Measurements from ENCODE around the gene PPP1R12C. TPM values are rescaled to one million over a fixed set of nuclear protein-coding genes. Genes with fewer than 3 reads are reported as not detected.

PPP1R12C gene
- total RNA-seq, 1 experiment from 2014 or later = 22.3 TPM

DNA sequence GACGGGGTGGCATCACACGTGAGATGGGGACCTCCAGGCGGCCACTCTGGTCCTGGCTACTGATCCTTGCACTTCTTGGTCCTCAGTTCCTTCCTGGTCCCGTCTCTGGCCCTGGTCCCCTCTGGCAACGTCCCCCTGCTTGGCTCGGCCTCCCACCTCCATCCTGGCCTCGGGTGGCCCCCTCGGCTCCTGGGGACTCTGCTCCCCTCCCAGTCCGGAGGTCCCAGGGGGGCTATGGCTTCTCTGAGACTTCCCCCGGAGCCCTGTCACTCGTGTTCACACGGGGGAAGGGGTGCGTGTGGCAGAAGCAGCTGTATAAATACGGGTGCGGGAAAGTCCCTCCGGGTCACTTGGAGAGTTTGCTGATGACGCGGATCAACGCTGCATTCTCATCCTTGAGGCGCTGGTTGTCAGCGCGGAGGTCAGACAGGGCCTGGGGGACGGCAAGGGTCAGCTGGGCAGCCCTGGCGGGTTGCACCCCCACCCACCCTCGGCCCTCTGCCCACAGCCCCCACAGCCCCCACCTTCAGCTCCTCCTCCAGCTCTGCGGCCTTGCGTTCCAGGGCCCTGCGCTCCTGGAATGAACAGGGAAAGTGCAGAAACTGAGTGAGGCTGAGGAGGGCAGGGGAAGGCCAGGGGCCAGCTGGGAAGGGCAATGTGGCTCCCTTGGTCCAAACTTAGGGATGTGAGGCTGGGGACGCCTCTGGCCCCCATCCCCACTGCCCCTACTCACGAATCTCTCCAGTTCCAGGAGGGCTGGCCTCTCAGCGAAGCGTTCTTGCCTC is 26.1 kb downstream of the PPP1R12C start:
- DNase-seq (ENCODE audit: low read depth) = no peak

DNA sequence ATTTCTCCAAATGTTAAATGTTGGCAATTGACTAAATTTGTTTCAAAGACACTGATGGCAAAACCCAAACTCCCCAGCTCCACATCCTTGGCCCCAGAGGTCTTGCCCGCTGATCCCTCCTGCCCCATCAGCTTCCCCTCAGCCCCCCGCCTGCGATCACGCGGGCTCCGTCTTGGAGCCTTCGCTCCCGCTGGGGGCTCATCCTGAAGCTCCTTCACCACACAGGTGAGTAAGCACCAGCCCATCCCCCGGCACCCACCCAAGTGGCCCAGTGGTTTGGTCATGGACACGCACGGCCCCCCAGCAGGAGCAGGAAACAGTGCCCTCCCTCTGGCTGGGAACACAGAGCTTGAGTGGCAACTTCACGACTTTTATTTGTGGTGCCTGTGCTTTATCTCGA is 26.9 kb downstream of the PPP1R12C start:
- no peak for DNase-seq (ENCODE audit: low read depth)

DNA sequence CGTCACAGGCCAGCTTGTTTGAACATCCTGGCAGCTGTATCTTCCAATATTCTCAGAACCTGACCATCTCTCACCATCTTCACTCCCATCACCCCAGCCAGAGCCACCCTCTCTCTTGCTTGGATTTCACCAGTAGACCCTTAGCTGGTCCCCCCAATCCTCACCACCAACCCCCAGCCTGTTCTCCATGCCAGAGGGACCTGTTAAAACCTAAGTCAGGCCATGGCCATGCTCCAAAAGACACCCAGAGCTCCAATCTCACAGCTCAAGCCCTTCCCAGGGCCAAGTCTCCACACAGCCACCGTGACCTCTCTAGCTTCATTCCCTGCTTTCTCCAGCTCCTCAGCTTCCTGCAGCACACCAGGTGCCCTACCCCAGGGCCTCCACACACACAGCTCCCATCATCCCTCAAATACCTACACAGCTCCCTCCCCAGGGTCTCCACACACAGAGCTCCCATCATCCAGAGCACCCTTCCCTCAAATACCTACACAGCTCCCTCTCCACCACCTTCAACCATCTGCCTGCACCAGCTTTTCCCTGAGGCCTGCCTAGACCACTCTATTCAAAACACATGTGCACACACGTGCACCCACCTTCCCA is 28.0 kb downstream of the PPP1R12C start:
- DNase-seq (ENCODE audit: low read depth) = no peak

DNA sequence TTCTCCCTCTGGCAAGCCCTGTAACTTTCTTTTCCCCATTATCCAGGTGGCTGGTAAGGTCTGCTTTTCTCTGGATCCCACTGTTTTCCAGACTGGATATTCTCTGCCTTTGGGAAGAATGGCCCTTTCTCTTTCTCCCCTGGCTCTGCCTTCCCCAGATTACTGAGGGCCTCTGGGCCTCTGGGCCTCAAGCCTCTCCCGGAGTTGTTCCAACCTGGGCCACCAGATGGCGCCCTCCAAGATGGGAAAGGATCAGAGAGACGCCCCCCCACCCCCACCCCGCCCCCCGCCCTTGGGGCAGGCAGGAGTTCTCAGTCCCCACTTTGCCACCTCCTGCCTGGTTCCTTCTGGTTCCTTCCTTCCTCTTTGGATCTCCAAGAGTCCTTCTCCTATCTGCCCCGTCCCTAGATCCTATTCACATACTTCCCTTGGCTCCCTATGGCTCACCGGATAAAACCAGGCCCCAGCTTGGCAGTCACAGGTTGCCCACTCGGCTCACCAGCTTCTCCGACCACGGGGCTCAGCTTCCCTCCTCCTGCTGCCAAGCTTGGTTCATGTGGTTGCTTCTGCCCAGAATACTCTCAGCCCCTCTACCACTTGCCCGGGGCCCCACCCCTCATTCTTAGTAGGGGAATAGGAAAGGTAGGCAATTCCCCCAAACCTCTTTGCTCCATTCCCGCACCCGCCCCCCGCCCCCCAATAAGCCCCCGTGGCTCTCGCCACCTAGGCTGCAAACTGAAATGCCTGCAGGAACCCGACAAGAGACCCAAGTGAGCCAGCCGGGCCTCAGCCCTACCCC is 28.7 kb downstream of the PPP1R12C start:
- DNase-seq (ENCODE audit: low read depth) = peak; percentile 61

DNA sequence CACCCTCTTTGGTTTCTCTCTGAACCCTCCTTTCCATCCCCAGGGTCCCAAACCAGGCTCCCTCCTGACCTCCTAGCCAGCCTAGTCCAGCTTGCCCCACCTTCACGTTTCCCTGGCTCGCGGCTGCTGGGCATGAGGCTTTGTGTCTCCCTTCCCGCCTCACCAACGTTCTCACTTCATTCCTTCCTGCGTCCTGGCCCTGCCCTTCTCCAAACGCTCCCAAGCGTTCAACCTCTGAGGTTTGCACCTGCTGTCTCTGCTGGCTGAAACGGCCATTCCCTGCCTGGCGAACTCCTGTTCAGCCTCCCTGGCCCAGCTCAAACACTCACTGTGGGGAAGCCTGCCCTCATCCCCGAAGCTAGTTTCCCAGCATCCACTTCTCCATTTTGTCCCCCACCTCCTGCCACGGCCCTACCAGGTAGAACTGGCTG is 29.4 kb downstream of the PPP1R12C start:
- DNase-seq (ENCODE audit: low read depth) = no peak

DNA sequence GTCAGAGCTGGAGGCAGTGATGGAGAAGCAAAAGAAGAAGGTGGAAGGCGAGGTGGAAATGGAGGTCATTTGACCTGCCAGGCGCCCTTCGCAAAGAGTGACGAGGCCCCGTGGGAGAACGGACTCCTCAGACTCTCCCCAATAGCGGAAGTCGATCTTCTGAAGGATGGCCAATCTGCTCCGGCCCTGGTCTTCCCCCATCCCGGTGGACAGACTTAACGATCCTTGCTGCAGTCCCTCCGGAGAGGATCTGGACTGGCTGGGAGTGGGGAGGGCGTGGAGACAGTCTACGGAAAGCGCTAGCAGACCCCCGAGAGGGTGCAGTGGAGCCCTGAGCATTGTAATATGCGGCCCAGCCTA is 29.9 kb downstream of the PPP1R12C start:
- DNase-seq (ENCODE audit: low read depth) = no peak

DNA sequence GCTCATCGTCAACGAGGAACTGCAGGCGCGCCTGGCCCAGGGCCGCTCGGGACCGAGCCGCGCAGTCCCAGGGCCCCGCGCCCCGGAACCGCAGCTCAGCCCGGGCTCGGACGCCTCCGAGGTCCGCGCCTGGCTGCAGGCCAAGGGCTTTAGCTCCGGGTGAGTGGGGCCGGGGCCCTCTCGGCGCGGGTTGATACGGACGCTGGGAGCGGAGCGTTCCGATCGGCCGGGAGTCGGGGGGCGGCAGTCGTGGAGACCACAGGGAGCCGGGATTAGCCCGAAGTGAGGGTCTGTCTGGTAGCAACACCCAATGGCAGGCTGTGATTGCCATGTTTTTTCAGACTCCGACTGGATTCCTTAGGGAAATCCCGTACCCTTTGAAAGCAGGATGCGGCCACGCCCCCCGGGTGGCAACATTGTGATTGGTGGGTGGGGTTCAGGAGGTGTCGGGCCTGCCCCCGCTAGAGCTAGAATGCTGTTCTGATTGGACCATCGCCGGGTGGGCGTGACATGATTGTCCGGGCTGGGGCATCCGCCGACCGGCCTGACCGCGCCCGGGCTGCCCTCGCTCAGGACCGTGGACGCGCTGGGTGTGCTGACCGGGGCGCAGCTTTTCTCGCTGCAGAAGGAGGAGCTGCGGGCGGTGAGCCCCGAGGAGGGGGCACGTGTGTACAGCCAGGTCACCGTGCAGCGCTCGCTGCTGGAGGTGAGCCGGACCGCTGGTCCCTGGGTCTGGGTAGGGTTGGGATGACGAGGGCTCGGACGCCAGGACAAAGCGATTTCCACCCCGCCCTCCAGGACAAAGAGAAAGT is 30.5 kb downstream of the PPP1R12C start:
- DNase-seq (ENCODE audit: low read depth) = peak; percentile 98

DNA sequence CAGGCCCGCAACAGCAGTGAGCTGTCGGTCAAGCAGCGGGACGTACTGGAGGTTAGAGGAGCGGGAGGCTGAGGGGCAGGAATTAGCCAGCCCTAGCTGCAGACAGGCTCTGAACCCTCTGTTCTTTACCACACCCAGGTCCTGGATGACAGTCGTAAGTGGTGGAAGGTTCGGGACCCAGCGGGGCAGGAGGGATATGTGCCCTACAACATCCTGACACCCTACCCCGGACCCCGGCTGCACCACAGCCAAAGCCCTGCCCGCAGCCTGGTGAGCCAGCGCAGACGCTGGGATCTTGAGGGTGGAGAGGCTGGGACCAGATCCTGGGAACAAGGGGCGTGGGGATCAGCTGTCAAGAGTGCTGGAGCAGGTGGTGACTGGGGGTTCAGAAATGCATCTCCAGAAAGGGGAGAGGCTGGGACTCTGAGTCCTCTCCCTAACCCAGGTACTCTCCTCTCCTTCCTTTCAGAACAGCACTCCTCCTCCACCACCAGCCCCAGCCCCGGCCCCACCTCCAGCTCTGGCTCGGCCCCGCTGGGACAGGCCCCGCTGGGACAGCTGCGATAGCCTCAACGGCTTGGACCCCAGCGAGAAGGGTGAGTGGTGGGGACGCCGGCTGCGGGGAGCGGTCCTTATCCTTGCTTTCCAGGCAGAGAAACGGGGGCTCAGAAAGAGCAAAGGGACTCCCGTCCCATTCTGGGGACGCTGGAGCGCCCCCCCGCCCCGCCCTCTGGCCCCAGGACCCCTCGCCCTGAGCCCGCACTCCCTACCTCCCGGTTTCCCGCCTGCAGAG is 31.3 kb downstream of the PPP1R12C start:
- DNase-seq (ENCODE audit: low read depth) = no peak

DNA sequence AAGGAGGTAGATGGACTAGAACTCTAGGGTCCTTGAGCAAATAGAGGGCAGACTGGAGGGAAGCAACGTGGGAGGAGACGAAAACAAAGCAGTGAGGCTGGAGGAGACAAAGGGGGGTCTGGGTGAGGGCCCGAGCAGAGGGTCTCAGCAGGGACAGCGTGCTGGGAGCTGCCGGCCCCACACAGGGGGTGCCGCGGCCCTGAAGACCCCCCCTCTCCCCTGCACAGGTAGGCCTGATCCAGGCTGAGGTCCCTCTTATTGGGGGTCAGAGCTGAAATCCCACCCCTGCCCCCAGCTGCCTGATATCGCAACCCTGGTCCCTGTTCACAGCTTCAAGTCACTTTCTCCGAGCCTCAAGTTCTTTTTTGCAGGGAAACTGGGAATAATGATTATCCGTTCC is 33.0 kb downstream of the PPP1R12C start:
- no peak for DNase-seq (ENCODE audit: low read depth)

DNA sequence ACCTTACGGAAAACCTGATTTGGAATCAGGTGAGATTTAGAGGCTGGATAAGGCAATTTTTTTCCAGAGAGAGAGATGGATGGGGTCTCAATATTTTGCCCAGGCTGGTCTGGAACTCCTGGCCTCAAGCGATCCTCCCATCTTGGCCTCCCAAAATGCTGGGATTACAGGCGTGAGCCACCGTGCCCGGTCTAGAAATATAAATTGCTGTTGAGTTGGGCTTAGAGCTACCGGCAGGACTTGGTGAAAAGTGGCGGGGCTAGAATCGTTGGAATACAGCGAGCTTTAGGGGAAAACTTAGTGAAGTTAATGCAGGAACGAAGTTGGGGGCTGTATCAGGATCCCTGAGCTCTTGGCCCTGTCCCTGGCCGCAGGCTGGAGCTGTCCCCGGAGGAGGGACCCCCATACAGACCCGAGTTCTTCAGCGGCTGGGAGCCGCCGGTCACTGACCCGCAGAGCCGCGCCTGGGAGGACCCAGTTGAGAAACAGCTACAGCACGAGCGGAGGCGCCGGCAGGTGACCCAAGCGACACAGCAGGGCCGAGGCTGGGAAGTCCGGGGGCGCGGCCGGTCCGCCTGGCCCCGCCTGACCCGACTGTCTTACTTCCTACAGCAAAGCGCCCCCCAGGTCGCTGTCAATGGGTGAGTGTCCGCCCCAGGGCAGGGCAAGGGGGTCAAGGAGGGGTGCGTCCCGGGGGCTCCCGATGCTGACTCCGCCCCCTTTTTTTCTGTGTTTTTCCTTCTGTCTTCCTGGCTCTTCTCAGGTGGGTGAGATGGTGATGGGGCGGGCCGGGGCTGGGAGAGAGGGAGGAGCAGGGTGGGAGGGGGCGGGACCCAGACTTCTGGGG is 34.2 kb downstream of the PPP1R12C start:
- DNase-seq (ENCODE audit: low read depth) = no peak

DNA sequence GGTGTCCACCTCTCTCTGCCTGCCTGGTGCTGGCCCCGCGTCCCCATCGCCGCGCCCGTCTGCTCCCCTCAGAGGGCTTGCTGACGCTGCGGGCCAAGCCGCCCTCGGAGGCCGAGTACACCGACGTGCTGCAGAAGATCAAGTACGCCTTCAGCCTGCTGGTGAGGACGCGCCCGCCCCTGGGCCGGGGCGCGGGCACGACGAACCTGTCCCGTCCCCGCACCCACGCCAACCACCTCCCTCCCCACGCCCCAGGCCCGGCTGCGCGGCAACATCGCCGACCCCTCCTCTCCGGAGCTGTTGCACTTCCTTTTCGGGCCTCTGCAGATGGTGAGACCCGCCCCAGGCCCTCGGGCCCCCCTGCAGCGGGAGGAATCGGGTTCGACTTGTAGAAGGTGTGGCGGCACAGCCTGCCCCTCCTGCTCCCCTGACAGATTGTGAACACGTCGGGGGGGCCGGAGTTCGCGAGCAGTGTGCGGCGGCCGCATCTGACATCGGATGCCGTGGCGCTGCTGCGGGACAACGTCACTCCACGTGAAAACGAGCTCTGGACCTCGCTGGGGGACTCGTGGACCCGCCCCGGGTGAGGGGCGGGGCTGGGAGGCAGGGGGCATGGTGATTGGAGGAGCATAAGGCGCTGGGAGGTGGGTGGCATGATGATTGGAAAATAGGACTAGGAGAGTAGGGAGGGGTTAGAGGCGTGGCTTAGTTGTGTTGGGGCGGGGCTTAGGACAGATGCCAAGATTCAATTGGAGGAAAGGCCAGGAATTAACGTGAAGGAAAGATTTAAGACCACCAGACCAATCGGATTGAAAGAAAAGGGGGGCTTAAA is 35.2 kb downstream of the PPP1R12C start:
- peak; percentile 69 for DNase-seq (ENCODE audit: low read depth)

DNA sequence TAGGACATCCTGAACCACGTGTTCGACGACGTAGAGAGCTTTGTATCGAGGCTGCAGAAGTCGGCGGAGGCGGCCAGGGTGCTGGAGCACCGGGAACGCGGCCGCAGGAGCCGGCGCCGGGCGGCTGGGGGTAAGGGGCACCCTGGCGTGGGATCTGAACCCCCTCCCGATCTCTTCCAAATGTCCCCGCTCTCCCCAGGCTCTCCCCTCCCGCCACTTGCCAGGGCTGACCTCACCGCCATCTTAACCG is 35.7 kb downstream of the PPP1R12C start:
- DNase-seq (ENCODE audit: low read depth) = no peak

DNA sequence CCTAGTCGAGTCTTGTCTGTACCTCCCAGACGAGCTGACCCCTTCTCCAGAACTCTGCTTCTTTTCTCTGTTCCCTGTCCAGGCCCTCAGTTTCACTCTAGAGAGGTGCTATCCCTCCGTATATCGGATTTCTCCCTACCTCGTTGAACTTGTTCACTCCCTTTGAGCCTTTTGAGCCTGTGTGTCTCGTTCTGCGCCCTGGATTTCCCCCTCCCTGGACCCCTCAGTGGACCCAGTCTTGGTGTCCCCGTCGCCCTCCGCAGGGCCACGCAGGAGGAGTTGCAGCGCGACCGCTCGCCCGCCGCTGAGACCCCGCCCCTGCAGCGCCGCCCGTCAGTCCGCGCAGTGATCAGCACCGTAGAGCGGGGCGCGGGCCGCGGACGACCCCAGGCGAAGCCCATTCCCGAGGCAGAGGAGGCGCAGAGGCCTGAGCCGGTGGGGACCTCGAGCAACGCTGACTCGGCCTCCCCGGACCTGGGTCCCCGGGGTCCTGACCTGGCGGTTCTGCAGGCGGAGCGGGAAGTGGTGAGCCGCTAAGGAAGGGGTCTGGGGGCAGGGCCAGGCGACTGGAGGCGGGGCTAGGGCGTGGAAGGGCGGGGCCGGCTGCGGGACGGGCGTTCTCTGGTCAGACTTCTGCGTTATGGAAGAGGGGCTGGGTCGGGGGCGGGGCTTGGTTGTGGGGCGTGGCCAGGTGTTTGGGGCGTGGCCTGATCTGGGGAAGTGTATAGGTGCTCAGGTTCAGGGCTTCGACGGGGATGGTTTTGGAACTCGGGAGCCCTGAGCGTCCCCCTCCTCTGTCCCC is 36.3 kb downstream of the PPP1R12C start:
- peak; percentile 79 for DNase-seq (ENCODE audit: low read depth)

DNA sequence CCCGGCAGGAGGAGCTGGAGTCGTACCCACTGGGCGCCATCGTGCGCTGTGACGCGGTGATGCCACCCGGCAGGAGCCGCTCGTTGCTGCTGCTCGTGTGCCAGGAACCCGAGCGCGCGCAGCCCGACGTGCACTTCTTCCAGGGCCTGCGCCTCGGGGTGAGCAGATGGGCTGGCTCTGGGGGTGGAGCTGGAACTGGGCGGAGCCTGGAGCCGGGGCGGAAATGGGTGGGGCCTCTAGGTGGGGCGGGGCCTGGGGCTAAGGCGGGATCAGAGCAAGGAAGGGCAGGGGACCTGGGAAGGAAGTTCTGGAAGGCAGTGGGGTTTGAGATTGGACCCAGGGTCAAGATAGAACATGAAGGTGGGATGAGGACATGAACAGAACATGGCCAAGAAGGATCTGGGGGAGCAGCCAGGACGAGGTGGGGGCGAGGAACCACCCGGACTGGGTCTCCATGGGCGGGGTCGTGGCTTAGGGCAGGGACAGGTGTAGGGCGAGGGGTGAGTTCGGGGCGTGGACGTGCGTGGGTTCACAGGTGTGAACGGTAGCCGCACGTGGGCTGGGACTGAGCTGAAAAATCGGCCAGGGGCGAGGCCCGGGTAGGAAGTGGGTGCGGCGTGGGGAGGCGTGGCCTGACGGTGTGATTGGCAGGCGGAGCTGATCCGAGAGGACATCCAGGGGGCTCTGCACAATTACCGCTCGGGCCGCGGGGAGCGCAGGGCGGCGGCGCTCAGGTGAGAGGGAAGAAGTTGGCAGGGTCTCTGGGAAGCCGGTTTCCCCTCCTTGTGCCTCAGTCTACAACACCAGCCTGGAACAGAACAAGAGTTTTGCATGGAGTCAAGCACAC is 37.1 kb downstream of the PPP1R12C start:
- peak; percentile 82 for DNase-seq (ENCODE audit: low read depth)

DNA sequence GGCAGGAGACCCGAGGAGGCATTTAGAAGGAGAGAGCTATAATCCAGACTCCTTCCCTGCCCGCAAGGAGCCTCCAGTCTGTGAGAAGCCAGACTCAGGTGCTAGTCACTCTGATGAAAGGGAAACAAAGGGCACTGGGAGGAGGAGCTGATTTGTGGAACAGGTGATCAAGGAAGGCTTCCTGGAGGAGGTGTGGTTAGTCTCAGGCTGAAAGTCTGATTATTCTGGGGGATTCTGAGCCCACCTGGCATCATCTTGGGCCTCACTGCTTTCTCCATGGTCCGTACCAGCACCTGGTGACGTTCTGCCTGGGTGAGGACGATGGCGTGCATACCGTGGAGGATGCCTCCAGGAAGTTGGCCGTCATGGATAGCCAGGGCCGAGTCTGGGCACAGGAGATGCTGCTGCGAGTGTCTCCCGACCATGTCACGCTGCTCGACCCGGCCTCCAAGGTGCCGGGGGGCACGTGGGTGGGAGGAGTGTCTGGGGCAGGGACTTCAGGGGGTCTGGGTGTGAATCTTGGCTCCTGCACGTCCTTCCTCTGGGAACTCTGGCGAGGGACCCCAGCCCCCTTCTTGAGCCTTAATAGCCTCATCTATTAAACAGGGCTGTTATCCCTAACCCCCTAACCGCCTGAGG is 37.9 kb downstream of the PPP1R12C start:
- DNase-seq (ENCODE audit: low read depth) = no peak

DNA sequence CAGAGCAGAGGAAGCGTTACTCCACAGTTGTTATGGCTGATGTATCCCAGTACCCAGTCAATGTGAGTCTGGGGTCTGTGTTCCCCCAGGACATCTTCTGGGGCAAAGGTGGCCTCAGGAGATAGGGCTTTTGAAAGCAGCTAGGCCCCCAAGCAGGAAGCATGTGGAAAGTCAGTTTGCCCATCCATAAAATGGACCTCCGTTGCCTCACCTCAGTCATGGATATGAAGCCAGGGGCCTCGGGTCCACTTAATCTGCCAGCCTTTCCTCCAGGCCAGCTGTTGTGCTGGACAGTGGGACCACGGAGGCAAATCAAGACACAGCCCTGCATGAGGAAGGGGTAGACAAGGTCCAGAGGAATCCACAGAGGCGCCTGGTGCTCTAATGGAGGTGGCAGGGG is 38.4 kb downstream of the PPP1R12C start:
- DNase-seq (ENCODE audit: low read depth) = no peak

DNA sequence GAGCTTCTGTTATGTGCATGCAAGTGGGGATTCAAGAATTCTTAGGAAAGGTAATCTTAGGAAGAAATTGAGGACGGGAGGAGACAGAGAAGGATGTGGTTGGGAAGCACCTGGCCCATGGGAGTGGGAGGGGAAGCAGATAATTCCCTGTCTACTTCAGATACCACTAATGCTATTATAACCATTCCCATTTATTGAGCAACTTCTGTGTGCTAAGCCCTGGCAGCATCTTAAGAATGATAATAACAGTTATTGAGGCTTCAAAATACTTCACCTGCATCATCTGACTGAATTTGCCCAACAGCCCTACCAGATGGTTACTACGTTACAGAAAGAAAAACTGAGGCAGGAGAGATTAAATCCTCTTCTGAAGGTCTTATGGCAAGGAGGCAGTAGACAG is 40.3 kb downstream of the PPP1R12C start:
- DNase-seq (ENCODE audit: low read depth) = no peak
